HepG2 (cell line): ENCODE results near the gene NECAP2. TPM values are rescaled to one million over a fixed set of nuclear protein-coding genes. Genes with fewer than 3 reads are reported as not detected.
A peak's percentile ranks its signal among the peaks of the same experiment; 100 is the strongest.

Experiments
- ATAC-seq: fragments of 200-7000 bp; cut with Tn5 transposase; 3 replicates; pipeline ENCODE4 v1.9.1; 2020; ENCODE audit warnings: mild to moderate bottlenecking, moderate library complexity
- BruUV-seq: library from RNA; stranded (reverse); fragments of 400-500 nt; replicated peaks from 2 replicates; lab custom pipeline; 2021; lab: Mats Ljungman, UMichigan
- CTCF ChIA-PET: fragments of 300-600 bp; formaldehyde crosslinking; extraction: SDS; loops from one replicate; lab custom pipeline; 2021; ENCODE audit warnings: low total read pairs, inconsistent platforms, low intra/inter-chr PET ratio; lab: Yijun Ruan, JAX
- POLR2A ChIA-PET: fragments of 350-600 bp; sonication (Branson Sonifier 250); formaldehyde crosslinking; loops from one replicate; lab custom pipeline; 2020; ENCODE audit warnings: antibody characterized with exemption, inconsistent platforms; lab: Yijun Ruan, JAX
- DNase-seq: peaks from one replicate; pipeline ENCODE4 v3.0.0-alpha.2; 2015; ENCODE audit warnings: low spot score
- FAIRE-seq: peaks from 3 replicates; lab custom pipeline; 2011; peaks lifted over from hg19 to GRCh38; lab: Jason Lieb, UNC
- H2AFZ ChIP-seq: one replicate; pipeline ENCODE4 v1.6.1; 2011; ENCODE audit warnings: low read length, inconsistent platforms
- H3K27ac ChIP-seq: fragments of 300-600 bp; 3 replicates; pipeline ENCODE4 v1.8.0; 2011; ENCODE audit warnings: mixed run types, mild to moderate bottlenecking, mixed read lengths, low read length, inconsistent platforms; ENCODE audit not compliant: insufficient read depth; ENCODE audit errors: extremely low read length
- H3K27me3 ChIP-seq, 2 experiments: fragments of 200-600 bp in 1 of 2; 2 replicates in 1 of 2; 3 replicates in 1 of 2; pipeline versions ENCODE4 v1.6.0 to v1.8.0; 2011; ENCODE audit warnings: low read length in 2 of 2, mild to moderate bottlenecking in 2 of 2, moderate library complexity in 2 of 2, inconsistent platforms in 1 of 2; ENCODE audit not compliant: insufficient read depth in 2 of 2, control insufficient read depth in 1 of 2
- H3K36me3 ChIP-seq, 2 experiments: fragments of 200-600 bp in 1 of 2; replicated peaks in 1 of 2; 2 replicates in 1 of 2; 3 replicates in 1 of 2; pipeline versions ENCODE4 v1.5.1 to v1.8.0; 2011; ENCODE audit warnings: low read length in 2 of 2, inconsistent platforms in 1 of 2; ENCODE audit not compliant: insufficient read depth in 2 of 2, control insufficient read depth in 1 of 2
- H3K4me1 ChIP-seq: 2 replicates; pipeline ENCODE4 v1.5.1; 2012; ENCODE audit warnings: low read length, inconsistent platforms; ENCODE audit not compliant: insufficient read depth
- H3K4me2 ChIP-seq: 2 replicates; pipeline ENCODE4 v1.6.0; 2011; ENCODE audit warnings: low read depth, low read length, inconsistent platforms
- H3K4me3 ChIP-seq, 3 experiments: fragments of 200-600 bp in 1 of 3; sonication (generic), shearing (Covaris generic) in 1 of 3; replicated peaks in 1 of 3; 2 replicates each; pipeline ENCODE4 v1.5.1; 2011 to 2016; ENCODE audit warnings: low read length in 3 of 3, inconsistent platforms in 2 of 3, low read depth in 2 of 3, mild to moderate bottlenecking in 2 of 3, control low read depth in 1 of 3, mixed read lengths in 1 of 3; ENCODE audit not compliant: insufficient read depth in 1 of 3
- H3K79me2 ChIP-seq: one replicate; pipeline ENCODE4 v1.6.1; 2011; ENCODE audit warnings: low read length, inconsistent platforms; ENCODE audit not compliant: insufficient read depth
- H3K9ac ChIP-seq: 2 replicates; pipeline ENCODE4 v1.6.0; 2011; ENCODE audit warnings: mild to moderate bottlenecking, low read depth, low read length, inconsistent platforms; ENCODE audit not compliant: insufficient read depth
- H3K9me3 ChIP-seq: 2 replicates; pipeline ENCODE4 v1.5.1; 2012; ENCODE audit warnings: mild to moderate bottlenecking, low read length
- H4K20me1 ChIP-seq: 2 replicates; pipeline ENCODE4 v1.6.0; 2011; ENCODE audit warnings: inconsistent platforms, mild to moderate bottlenecking, low read length, moderate library complexity; ENCODE audit not compliant: insufficient read depth
- CEBPB ChIP-seq: IDR thresholded peaks from 2 replicates; pipeline ENCODE4 v1.6.1; 2011; ENCODE audit warnings: low read depth, low read length, improper control_type of control experiment, borderline replicate concordance
- MAFF ChIP-seq: IDR thresholded peaks from 2 replicates; pipeline ENCODE4 v1.6.1; 2011; ENCODE audit warnings: low read depth, low read length, improper control_type of control experiment
- NFYB ChIP-seq: sonication (generic); formaldehyde crosslinking; IDR thresholded peaks from 2 replicates; pipeline ENCODE4 v1.4.0; 2020; ENCODE audit warnings: missing genetic modification reagents
- NONO ChIP-seq, 2 experiments: fragments of 450-650 bp in 1 of 2; sonication (generic) in 1 of 2; formaldehyde crosslinking in 1 of 2; IDR thresholded peaks in 1 of 2; conservative IDR thresholded peaks in 1 of 2; 2 replicates each; pipeline versions ENCODE4 v1.6.1 to v1.8.0; 2017 to 2022; ENCODE audit warnings: mild to moderate bottlenecking in 1 of 2, missing genetic modification reagents in 1 of 2, moderate library complexity in 1 of 2
- TCF7L2 ChIP-seq: IDR thresholded peaks from 2 replicates; pipeline ENCODE4 v1.6.1; 2011; ENCODE audit warnings: mild to moderate bottlenecking, low read depth, low read length, moderate library complexity
- ZNF234 ChIP-seq: sonication (generic); formaldehyde crosslinking; conservative IDR thresholded peaks from 2 replicates; pipeline ENCODE4 v1.5.1; 2020; ENCODE audit warnings: mild to moderate bottlenecking, missing genetic modification reagents
- ZNF280B ChIP-seq: sonication (generic); formaldehyde crosslinking; IDR thresholded peaks from 2 replicates; pipeline ENCODE4 v1.5.0; 2020; ENCODE audit warnings: missing genetic modification reagents, mild to moderate bottlenecking, borderline replicate concordance
- ZNF563 ChIP-seq: sonication (generic); formaldehyde crosslinking; IDR thresholded peaks from 2 replicates; pipeline ENCODE4 v1.8.0; 2022; ENCODE audit warnings: mild to moderate bottlenecking, moderate library complexity, missing genetic modification reagents
- WGBS: methylation state at CpG from one replicate; pipeline ENCODE4 v1.1.6; 2017; ENCODE audit warnings: low lambda C conversion rate; 5-methylcytosine and 5-hydroxymethylcytosine counted together
- in situ Hi-C: cut with HindIII; loops from 2 replicates; pipeline ENCODE4 v1.10.0; 2017; ENCODE audit warnings: low pct_unique_long_range_greater_than_20kb; ENCODE audit not compliant: extremely low pct_ligation_motif_present
- intact Hi-C: fragments of 100-400 bp; cut with micrococcal nuclease; formaldehyde crosslinking; loops from one replicate; pipeline ENCODE4 v1.10.0; 2022; ENCODE audit not compliant: unreplicated experiment
- polyA plus RNA-seq, 8 experiments: library from polyadenylated mRNA; depleted of rRNA in 3 of 8; stranded (reverse) in 7 of 8; unstranded in 1 of 8; fragments of >200 nt; fragmentation: Illumina TruSeq in 4 of 8; extraction: Trizol in 4 of 8; gene quantifications; 2 replicates each; pipeline versions ENCODE4 v1.2.1 to v1.2.3, GENCODE V29; 2011 to 2016; ENCODE audit warnings: low read depth in 4 of 8, missing spikeins in 1 of 8, mixed read lengths in 1 of 8; ENCODE audit not compliant: insufficient read depth in 1 of 8
- total RNA-seq, 5 experiments: library from RNA; depleted of rRNA; stranded (reverse); fragments of >200 nt; fragmentation: Illumina TruSeq; extraction: Trizol; gene quantifications; 2 replicates each; pipeline ENCODE4 v1.2.3, GENCODE V29; 2016; ENCODE audit warnings: low read depth in 1 of 5

The NECAP2 gene
- total and polyA plus RNA-seq, 2 of the 13 experiments (the other 11 are each of a cell fraction or from before 2014, with no cell fraction given) = 38.5 to 52.3 TPM

- Histone ChIP-seq H3K4me1 (peaks cover 29% of the 10 kb centered on the region), H4K20me1 (no peaks in the 10 kb centered on the region), H3K4me2 (no peak overlapping the region), H3K27me3 (no peaks in the 10 kb centered on the region; a peak in 1 of 5 replicates), H3K79me2 (peaks cover 17% of the 10 kb centered on the region), H3K36me3 (peaks cover 0 to 3% of the 10 kb centered on the region in 2 experiments; a peak in 3 of 5 replicates), H3K4me3 (no peak overlapping the region), H2AFZ (no peak overlapping the region), H3K9me3 (no peaks in the 10 kb centered on the region), H3K9ac (no peak overlapping the region), H3K27ac (no peak overlapping the region)
- in situ Hi-C loops = no loop called here
- FAIRE-seq = no peak
- DNase-seq = no peak
- ATAC-seq = no peak
- ChIA-PET CTCF (no interaction called here), POLR2A (no interaction called here)
- BruUV-seq = no TSS peak
- intact Hi-C loops = no loop called here
- no peak for TF ChIP-seq ZNF563
- TF ChIP-seq TCF7L2 = no peak
- TF ChIP-seq NFYB (CRISPR knock-in tag) = no peak
- TF ChIP-seq ZNF234 (CRISPR knock-in tag) = no peak
- no peak for TF ChIP-seq MAFF
- WGBS = 62% methylated on average over 2 of the region's 2 CpGs
Observed at GRCh38 chr1:16438516-16438915, 2.0 kb upstream of the NECAP2 start.

- H3K9me3 ChIP-seq = no peaks in the 10 kb centered on the region
- CTCF ChIA-PET = no interaction called here
- peaks cover under 1 to 7% of the 10 kb centered on the region in 2 experiments; a peak in 4 of 5 replicates for H3K36me3 ChIP-seq
- peaks cover 17% of the 10 kb centered on the region for H3K79me2 ChIP-seq
- in situ Hi-C loops = no loop called here
- no peaks in the 10 kb centered on the region; a peak in 1 of 5 replicates for H3K27me3 ChIP-seq
- no TSS peak for BruUV-seq
- H2AFZ ChIP-seq = no peak overlapping the region
- POLR2A ChIA-PET = no interaction called here
- TF ChIP-seq CEBPB (0 out of 2 replicates have a peak, but pooled peaks have one; percentile 10), ZNF280B (no peak), NONO (IDR thresholded peaks at IDR 0.05) (no peak), NONO (CRISPR knock-in tag; conservative IDR thresholded peaks at IDR 0.05) (no peak)
- TF ChIP-seq, all 625 proteins: peak for 1
- no peak for ATAC-seq
- no peak for DNase-seq
- Histone ChIP-seq H3K4me3 (no peak overlapping the region), H3K9ac (no peak overlapping the region), H4K20me1 (no peaks in the 10 kb centered on the region), H3K4me1 (peaks cover 27% of the 10 kb centered on the region), H3K27ac (no peak overlapping the region), H3K4me2 (no peak overlapping the region)
- 76% methylated on average over 2 of the region's 2 CpGs for WGBS
- intact Hi-C loops = no loop called here
- FAIRE-seq = no peak
Observed at GRCh38 chr1:16438924-16439323, 1.6 kb upstream of the NECAP2 start.
